GM21515 (cell line): Measurements from ENCODE around the gene UPK3A.

ENCODE experiments used
- ATAC-seq: cut with Tn5 transposase; IDR thresholded peaks from one replicate; pipeline ENCODE4 v1.9.1; 2021; ENCODE audit not compliant: unreplicated experiment

UPK3A gene

DNA sequence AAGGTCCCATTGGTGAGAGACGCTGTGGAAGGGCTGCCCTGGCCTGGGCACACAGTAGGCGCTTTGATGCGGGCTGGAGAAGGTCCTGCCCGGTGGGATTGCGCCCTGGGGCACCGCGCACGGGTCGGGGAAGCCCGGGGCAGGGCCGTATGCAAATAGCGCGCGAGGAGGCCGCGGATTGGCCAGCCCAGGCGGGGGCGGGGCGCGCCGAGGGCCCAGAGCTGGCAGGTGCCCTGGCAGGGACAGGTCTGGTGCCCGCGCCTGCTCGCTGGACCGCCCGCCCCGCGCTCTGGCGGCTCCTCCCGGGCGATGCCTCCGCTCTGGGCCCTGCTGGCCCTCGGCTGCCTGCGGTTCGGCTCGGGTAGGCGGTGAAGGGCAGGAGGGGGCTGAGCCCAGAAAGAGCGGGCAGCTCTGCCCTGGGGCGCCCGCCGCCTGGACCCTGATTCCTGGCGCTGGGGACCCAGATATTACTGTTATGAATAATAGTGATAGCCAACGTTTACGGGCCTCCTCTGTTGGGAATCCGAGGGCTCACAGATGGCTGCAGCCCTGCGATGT is at the start of gene UPK3A:
UPK3A (plus strand) TSS at position 245 of the 558 bp plus-strand sequence; CDS start at position 310, 65 bp downstream.
- no peak for ATAC-seq

DNA sequence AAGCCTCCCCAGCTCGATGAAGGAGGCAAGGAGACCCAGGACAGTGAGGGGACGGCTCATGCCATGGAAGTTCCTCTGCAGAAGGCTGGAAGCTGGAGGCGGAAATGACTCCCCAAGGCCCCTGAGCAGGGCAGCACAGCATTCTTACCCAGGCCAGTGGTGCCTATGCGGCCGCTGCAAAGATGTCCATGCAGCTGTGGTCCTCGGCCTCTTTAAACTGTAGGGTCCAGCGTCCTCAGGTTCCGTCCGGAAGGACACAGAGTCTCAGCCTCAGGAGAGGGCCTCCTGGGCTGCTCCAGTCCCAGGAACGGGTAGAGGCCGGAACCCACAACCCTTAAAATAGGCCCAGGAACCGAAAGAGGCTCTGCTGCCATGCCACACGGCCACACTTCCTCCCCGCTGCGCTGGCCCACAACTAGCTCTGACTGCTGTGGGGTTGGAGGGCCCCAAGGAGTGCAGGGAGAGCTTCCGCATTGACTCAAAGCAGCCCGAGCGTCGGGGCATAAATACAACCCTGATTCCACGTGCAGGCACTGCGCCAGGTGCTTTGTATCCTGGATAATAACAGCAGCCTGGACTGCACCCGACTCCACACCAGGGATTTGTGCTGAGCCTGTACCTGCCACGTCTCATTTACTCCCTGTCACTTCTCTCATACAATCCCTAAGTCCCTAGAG is 49.5 kb upstream of the UPK3A start:
- ATAC-seq: peak; percentile 59

DNA sequence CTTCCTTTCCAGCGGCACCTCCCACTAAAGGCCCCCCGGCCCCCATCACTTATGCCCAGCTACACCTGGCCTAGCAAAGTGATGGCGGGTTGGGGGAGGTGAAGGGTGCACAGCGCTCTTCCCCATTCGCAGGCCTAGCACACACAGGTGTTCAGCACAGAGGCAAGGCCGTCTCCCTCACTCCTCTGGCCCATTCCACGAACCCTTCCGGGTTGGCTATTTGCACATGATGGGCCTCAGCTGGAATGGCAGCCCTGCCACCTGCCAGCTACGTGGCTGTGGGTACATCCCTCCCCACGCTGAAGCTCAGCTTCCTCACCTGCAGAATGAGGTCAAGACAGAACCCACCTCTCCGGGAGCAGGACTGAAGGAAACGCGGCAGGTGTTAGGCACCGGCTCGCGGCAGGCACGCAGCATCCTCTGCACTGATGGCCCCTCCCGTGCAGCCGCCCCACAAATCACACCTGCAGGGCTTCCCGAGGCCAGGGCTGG is 48.9 kb upstream of the UPK3A start:
- ATAC-seq: peak; percentile 13

DNA sequence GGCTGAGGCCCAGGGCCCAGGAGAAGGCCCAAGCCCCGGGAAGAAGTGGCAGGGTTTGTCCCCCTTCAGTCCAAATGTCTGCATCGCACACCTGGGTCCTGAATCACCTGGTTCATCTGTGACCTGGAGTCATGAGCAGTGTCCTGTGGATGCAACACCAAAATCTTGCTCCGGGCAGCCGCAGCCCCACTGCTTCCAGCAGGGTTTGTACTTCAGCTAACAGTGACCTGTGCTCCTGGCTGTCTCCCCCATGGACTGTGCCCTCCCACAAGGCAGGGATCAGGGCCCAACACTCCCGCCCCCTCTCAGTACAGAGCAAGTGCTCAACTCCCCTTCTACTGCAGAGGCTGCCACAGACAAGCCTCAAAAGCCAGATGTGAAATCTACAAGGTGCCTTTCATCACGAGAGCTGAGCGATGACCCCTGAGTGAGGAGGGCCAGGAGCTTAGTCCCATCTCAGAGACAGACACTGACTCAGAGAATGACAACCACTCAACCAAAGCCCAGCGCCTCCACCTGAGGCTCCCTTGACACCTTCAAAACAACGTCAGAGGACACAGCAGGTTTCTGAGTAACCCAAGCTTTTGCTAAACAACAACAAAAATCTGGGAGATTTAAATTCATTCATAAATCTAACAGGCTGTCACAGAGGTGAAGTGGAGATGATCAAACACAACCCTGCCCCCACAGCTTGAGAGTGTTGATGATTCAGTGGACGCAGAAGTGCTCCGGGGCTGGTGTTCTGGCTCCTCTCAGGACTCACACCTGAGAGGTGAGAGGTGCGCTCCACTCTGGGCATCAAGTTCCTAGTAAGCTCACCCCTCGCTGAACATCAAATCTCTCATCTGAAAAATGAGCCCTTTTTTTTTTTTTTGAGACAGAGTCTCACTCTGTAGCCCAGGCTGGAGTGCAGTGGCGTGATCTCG is 47.4 kb upstream of the UPK3A start:
- no peak for ATAC-seq

DNA sequence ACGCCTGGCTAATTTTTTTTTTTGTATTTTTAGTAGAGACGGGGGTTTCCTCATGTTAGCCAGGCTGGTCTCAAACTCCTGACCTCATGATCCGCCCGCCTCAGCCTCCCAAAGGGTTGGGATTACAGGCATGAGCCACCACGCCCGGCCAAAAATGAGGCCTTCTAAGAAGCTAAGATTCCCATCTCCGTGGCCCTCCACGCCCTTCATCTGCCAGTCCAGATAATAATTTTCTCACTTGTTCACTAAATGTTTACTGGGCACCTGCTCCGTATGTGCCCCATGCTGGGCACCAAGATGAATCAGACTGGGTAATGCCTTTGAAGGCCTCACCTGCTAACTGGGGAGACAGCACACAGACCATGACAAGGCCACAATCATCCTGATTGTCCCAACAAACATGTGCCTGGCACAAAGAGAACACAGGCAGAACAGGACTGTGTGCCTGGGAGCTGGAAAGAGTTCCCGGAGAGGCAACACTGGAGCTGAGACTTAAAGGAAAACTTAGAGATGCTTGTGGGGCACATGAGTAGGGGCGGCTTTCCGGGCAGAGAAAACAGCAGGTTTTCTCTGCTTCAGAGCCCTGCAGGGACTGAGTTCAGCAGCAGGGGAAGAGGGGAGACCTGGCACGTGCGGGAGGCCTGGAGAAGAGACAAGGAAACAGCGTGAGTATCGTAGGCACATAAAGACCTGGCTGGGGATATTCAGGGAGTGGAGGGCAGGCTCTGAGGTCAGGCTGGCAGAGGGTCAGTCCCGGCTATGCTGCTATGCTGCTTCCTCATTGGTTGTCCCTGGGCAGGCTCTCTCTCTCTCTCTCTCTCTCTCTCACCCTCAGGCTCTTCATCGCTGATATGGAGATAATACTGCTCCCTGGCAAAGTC is 46.4 kb upstream of the UPK3A start:
- no peak for ATAC-seq

DNA sequence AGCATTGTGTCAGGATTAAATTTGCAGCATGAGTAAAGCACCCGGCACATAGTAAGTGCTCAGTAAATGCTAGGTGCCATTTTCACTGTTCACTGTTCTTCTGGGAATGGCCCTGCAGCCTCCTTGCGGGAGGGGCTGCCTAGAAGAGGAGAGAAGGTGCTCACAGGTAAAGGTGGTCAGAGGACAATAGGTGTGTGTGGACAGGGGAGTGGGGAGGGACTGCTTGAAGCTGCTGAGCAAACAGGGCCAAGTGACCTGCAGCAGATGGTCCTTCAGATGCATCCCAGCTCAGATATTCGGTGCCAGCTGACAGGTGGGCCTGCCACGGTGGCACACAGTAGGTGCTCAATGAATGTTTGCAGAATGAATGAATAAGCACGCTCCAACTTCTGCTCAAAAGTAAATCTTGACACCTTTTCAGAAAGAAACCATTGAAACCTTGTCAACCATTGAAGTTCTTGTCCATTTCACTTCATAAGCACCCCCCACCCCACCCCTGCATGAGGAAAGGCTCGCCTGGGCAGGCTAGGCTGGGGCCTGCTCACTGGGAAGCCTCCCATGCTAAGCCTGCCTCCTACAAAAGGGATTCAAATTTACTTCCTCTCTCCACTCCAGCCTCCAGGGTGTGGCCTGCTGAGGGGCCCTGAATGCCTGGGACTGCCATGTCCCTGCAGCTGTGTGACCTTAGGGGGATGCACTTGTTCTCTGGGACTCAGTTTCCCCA is 45.6 kb upstream of the UPK3A start:
- no peak for ATAC-seq

DNA sequence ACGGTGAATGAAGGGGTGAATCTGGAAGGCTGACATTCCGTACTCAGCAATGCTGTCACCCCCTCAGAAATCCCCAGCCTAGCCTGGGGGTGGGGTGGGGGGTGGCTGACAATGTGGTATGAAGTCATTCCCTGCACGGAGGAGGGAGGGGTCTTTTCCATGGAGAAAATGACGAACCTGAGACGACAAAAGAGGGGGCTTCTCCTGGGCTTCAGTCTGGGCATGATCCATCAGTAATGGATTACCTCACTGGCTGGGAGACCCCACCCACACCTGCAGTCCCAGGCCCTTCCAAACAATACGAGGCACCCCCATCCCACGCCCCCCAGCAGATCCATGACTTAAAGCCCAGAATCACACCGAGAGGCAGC is 45.1 kb upstream of the UPK3A start:
- ATAC-seq: no peak

DNA sequence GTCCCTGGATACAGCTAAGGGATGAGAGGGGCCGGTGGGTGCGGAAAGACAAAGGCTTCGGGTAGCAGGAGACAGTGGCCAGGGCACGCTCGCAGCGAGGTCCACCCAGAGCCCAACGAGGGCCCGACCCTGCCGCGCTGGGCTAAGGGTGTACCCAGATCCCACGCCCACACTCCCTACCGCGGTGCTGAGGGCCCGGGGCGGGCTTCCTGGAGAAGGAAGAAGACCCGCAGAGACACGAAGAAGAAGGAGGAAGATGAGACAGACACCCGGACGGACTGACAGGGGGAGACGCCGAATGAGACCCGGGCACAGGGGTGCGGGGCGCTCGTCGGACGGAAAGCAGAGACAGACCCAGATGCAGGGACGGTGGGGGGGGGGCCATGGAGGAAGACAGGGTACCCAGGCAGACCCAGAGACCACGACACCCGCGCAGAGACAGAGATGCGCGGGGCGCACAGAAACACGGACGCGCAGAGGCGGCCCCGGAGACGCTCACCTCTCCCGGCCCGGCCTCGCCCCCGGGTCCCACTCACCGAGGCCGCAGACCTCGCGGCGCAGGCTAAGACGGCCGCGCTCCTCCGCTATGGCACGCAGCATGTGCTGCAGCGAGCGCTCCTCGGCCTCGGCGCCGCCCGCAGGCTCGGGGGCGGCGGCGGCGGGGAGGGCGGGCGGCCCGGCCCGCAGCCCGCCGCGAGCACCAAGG is 44.5 kb upstream of the UPK3A start:
- no peak for ATAC-seq

DNA sequence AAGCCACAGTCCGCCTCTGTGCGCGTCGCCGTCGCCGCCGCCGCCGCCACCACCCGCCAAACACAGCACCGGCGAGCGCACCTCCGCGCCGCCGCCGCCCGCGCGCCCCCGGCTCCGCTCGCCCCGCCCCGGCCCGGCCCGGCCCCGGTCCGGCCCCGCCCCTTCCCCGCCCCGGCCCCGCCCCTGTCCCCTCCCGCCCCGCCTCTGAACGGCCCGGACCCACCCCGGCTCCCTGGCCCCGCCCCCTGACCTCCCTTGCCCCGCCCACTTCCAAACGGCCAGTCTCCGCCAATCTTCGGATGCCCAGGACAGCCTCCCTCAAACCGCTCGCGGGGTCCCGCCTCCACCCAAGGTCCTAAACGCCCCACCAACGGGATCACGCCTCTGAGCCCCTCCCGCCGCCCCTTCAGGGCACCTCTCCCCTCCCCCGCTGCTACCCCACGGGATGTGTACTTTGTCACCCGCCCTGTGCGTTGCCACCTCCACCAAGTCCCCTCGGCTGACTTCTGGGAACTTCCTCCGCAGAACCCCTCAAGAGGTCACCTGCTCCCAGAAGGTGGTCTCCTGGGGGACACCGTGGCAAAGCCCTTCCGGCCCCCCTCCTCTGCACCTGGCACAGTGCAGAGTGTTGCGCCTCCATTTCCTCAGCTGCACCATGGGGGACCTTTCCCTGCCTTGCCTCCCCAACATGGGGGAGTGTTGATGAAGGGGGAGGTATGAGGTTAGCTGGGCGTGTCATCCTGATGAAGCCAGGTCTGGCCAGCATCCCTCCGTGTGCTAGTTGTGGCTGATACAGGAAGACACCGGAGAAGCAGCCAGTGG is 43.7 kb upstream of the UPK3A start, which contains the start of gene KIAA0930:
KIAA0930 (minus strand) TSS at position 85 of the 822 bp plus-strand sequence. CDS start 191 bp downstream, outside the sequence.
- ATAC-seq: no peak

DNA sequence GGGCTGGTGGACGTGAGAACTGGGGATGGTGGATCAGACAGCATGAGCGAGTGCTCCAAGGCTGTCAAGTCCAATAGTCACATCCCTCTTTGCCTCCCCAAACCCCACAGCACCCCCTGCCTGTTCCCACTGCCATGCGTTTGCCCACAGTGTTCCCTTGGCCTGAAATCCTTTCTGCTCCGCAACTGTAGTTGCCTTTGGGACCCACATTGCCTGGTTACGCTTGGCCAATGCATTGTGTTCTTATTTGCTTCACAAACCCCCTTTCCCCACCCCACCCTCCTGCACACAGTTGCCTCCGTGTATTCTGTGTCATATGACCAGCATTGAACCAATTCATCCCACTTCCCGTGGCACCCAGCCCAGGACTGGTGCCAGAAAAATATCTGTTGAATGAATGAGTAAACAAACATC is 42.0 kb upstream of the UPK3A start:
- no peak for ATAC-seq

DNA sequence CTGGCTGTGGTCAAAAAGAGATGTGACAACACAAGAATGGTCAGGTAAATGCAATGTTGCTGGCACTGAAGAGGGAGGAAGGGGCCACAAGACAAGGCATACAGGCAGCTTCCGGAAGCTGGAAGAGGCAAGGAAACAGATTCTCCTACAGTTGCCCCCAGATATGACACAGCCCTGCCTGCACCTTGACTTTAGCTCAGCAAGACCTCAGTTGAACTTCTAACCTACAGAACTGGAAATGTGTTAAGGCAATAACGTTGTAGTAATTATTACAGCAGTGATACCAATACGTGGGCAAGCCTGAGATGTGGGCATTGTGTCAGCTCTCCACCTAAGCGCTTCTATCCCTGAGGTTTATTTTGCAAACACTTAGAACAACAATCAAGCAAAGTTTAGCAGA is 39.8 kb upstream of the UPK3A start:
- ATAC-seq: no peak

DNA sequence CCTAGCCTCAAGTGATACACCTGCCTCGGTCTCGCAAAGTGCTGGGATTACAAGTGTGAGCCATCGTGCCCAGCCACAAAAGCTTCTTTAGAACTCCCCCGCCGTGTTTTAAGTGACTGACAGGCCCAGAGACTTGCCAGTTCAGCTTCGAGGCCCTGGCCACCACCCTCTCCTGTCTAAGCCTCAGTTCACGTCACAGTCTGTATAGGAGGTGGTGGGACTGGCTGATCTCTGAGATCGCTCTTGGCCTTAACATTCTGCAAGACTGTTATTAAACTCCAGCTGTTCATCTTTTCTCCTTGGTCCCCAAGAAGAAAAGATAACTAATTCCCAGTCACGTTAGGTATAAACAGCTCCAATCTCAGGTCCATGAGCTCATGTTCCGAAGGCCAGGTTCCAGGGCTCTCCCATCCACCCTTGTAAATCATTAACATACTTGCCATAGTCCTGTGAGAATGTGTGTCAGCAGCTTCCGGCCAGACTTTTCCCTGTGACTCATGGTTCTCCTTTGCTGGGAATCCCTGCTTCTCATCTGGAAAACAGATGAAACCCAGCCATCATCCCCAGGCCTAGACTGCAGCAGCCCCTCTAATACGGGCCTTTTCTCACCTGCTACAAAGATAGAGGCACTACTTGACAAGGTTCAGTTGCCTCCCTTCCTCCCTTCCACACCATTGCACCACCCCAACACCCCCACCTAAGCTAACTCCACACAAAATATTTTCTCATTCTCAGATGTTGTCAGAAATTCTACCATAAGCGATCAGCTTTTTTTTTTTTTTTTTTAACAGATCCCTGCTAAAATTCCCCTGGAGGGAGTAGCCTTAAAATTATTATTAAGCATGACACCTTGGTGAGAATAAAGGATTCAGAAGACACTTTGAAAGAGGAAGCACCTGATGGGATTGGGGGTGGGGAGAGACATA is 38.4 kb upstream of the UPK3A start:
- ATAC-seq: no peak

DNA sequence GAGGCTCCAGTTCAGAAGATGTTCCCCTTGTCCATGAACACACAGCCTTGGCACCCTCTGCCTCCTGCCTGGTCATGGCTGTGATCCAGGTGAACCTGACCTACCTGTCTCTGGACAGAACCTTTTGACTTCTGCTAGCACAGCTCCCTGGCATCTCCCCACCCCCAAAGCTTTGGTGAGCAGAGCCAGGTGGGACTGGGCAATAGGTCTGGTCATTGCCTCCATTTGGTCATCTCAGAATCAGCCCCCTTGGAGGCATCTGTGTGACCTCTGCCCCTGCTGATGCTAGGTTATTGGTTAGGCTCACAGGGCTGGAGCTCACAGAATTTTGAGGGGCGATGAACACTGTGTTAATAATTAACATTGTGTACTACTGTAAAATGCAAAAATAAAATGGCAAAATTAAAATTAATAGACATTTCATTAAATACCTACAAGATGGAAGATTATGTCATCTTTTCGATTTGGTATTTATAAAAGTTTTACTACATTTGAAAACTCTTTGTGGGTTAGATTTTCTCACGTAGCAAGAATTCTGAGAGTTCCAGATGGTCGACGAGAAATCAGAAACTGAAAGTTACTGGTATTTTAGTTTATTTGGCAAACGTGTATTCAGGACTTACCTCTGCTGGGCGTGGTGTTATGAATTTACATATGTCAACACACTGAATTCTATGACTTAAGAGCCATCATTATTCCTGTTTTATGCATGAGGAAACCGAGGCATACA is 35.8 kb upstream of the UPK3A start:
- ATAC-seq: peak; percentile 65

DNA sequence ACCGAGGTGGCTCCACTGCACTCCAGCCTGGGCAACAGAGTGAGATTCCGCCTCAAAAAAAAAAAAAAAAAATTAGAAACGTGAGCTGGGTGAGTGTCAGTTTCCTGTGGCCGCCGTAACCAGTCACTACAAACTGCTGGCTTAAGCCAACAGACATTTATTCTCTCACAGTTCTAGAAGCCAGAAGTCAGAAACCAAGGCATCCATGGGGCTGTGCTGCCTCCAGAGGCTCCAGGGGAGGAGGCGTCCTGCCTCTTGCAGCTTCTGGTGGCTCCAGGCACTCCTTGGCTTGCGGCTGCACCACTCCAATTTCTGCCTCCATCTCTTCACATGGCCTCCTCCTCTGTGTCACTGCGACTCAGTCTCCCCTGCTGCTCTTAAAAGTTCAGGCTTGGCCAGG is 32.9 kb upstream of the UPK3A start:
- no peak for ATAC-seq

DNA sequence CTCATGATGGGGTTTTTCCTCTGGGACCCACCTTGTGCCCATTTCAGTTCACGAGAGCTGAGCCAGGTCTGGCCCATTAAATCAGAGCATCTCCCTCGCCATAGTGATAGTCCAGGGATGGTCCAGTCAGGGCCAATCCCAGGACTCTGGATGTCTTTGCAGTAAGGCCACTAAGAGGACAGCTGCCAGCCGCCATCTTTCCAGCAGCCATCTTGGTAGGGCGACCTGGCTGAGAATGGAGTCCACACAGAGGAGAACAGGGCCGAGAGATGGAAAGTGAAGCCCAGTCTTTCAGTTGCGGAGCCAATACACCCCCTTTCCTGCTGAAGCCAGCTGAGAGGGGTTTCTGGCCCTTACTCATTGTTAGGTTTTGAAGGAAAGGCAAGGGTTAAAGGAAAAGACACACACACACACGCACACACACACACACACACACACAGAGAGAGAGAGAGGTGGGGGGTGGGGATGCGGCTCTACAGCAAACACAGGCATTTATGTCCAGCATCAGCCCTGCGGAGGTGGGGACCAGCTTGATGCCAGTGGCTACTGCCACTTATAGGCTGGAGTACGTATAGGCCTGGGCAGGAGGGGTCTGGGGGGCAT is 31.6 kb upstream of the UPK3A start:
- no peak for ATAC-seq

DNA sequence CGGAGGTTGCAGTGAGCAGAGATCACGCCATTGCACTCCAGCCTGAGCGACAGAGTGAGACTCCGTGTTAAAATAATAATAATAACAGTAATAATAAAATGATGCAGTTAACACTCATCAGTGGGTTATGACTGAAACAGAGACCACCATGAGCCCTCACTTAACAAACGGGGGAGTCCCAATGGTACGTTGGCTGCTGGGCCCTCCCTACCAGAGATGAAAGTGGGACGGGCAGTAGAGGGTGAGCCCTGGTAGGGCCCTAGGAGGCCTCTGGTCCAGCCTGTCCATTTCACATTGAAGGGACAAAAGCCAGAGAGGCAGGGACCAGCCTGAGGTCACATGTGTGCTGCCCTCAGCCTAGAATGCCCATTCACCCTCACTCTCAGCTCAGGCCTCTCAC is 30.4 kb upstream of the UPK3A start:
- no peak for ATAC-seq
